ENCODE results near the gene AUTS2.

AUTS2 gene

GRCh38 chr7:70354409-70355169, 756.3 kb downstream of the AUTS2 start:
- ATAC-seq (ENCODE audit: low read depth) (no peak), DNase-seq (ENCODE audit: low spot score) (no peak)
- Histone ChIP-seq H3K4me1 (ENCODE audit: insufficient read depth, poor library complexity, severe bottlenecking) (no peaks in the 10 kb centered on the region), H3K27ac (ENCODE audit: poor library complexity, severe bottlenecking) (no peak overlapping the region), H3K36me3 (ENCODE audit: low read depth) (no peaks in the 10 kb centered on the region), H3K27me3 (ENCODE audit: insufficient read depth, poor library complexity, severe bottlenecking) (no peaks in the 10 kb centered on the region), H3K9me3 (ENCODE audit: severe bottlenecking) (no peaks in the 10 kb centered on the region), H3K4me3 (ENCODE audit: severe bottlenecking) (no peak overlapping the region)
- TF ChIP-seq CTCF (IDR thresholded peaks at IDR 0.05; ENCODE audit: poor library complexity, severe bottlenecking): no peak

- Histone ChIP-seq H3K4me3 (ENCODE audit: severe bottlenecking) (no peak overlapping the region), H3K27ac (ENCODE audit: poor library complexity, severe bottlenecking) (no peak overlapping the region), H3K4me1 (ENCODE audit: insufficient read depth, poor library complexity, severe bottlenecking) (no peaks in the 10 kb centered on the region), H3K27me3 (ENCODE audit: insufficient read depth, poor library complexity, severe bottlenecking) (no peaks in the 10 kb centered on the region), H3K36me3 (ENCODE audit: low read depth) (no peaks in the 10 kb centered on the region), H3K9me3 (ENCODE audit: severe bottlenecking) (no peaks in the 10 kb centered on the region)
- no peak for TF ChIP-seq CTCF (IDR thresholded peaks at IDR 0.05; ENCODE audit: poor library complexity, severe bottlenecking)
- ATAC-seq (ENCODE audit: low read depth) (no peak), DNase-seq (ENCODE audit: low spot score) (no peak)
Observed at GRCh38 chr7:70355198-70356020, 757.1 kb downstream of the AUTS2 start.

GRCh38 chr7:70356085-70356786, 758.0 kb downstream of the AUTS2 start:
- ATAC-seq (ENCODE audit: low read depth) (no peak), DNase-seq (ENCODE audit: low spot score) (no peak)
- TF ChIP-seq CTCF (IDR thresholded peaks at IDR 0.05; ENCODE audit: poor library complexity, severe bottlenecking): no peak
- Histone ChIP-seq H3K27ac (ENCODE audit: poor library complexity, severe bottlenecking) (no peak overlapping the region), H3K36me3 (ENCODE audit: low read depth) (no peaks in the 10 kb centered on the region), H3K27me3 (ENCODE audit: insufficient read depth, poor library complexity, severe bottlenecking) (no peaks in the 10 kb centered on the region), H3K4me1 (ENCODE audit: insufficient read depth, poor library complexity, severe bottlenecking) (no peaks in the 10 kb centered on the region), H3K9me3 (ENCODE audit: severe bottlenecking) (no peaks in the 10 kb centered on the region), H3K4me3 (ENCODE audit: severe bottlenecking) (no peak overlapping the region)

- no peak overlapping the region for H3K27ac ChIP-seq (ENCODE audit: poor library complexity, severe bottlenecking)
- no peak overlapping the region for H3K4me3 ChIP-seq (ENCODE audit: severe bottlenecking)
- DNase-seq (ENCODE audit: low spot score): no peak
- no peaks in the 10 kb centered on the region for H3K4me1 ChIP-seq (ENCODE audit: insufficient read depth, poor library complexity, severe bottlenecking)
- peaks cover 2% of the 10 kb centered on the region for H3K9me3 ChIP-seq (ENCODE audit: severe bottlenecking)
- ATAC-seq (ENCODE audit: low read depth): no peak
- no peak for TF ChIP-seq CTCF (IDR thresholded peaks at IDR 0.05; ENCODE audit: poor library complexity, severe bottlenecking)
- H3K36me3 ChIP-seq (ENCODE audit: low read depth): no peaks in the 10 kb centered on the region
- no peaks in the 10 kb centered on the region for H3K27me3 ChIP-seq (ENCODE audit: insufficient read depth, poor library complexity, severe bottlenecking)
Observed at GRCh38 chr7:70356787-70357328, 758.6 kb downstream of the AUTS2 start.
